HuH-7.5 (cell line): Measurements from ENCODE around the gene PMEPA1.

ENCODE experiments used
- DNase-seq: peaks from one replicate; pipeline ENCODE4 v3.0.0; 2011; ENCODE audit warnings: low spot score

PMEPA1 gene

GRCh38 chr20:57676589-57677583 lies 32.9 kb downstream of the PMEPA1 start:
- no peak for DNase-seq

GRCh38 chr20:57675773-57676172 lies 34.0 kb downstream of the PMEPA1 start:
- DNase-seq = no peak

GRCh38 chr20:57672953-57673575 lies 36.8 kb downstream of the PMEPA1 start:
- no peak for DNase-seq

- DNase-seq = no peak
These were observed 37.7 kb downstream of the PMEPA1 start for GRCh38 chr20:57672164-57672563.

GRCh38 chr20:57671662-57672061 lies 38.2 kb downstream of the PMEPA1 start:
- DNase-seq = no peak

- DNase-seq = no peak
These were observed 38.8 kb downstream of the PMEPA1 start for GRCh38 chr20:57671072-57671391.

- no peak for DNase-seq
These were observed 39.3 kb downstream of the PMEPA1 start for GRCh38 chr20:57670288-57671071.

- DNase-seq = no peak
These were observed 40.2 kb downstream of the PMEPA1 start for GRCh38 chr20:57669632-57670031.

- DNase-seq = no peak
These were observed 41.7 kb downstream of the PMEPA1 start for GRCh38 chr20:57667924-57668782.

GRCh38 chr20:57667388-57667787 lies 42.4 kb downstream of the PMEPA1 start:
- no peak for DNase-seq

GRCh38 chr20:57666834-57667157 lies 43.0 kb downstream of the PMEPA1 start:
- DNase-seq = no peak

GRCh38 chr20:57666106-57666833 lies 43.5 kb downstream of the PMEPA1 start:
- DNase-seq = no peak

- no peak for DNase-seq
These were observed 44.2 kb downstream of the PMEPA1 start for GRCh38 chr20:57665589-57665971.

- DNase-seq = no peak
These were observed 44.8 kb downstream of the PMEPA1 start for GRCh38 chr20:57664924-57665588.

- no peak for DNase-seq
These were observed 45.3 kb downstream of the PMEPA1 start for GRCh38 chr20:57664476-57664875.

- no peak for DNase-seq
These were observed 45.9 kb downstream of the PMEPA1 start for GRCh38 chr20:57663681-57664451.

GRCh38 chr20:57663241-57663640 lies 46.6 kb downstream of the PMEPA1 start:
- no peak for DNase-seq

GRCh38 chr20:57662456-57663240 lies 47.2 kb downstream of the PMEPA1 start:
- DNase-seq = no peak
